SK-N-SH treated with all-trans-retinoic acid at 6 μM for 48 hours (cell line): ENCODE data around the gene FANCI.
A peak's percentile ranks its signal among the peaks of the same experiment; 100 is the strongest.
"Not testable (repeated sequence)": the region's sequence is repeated elsewhere in the genome, so short reads cannot be mapped to it uniquely, and the experiment has no call there.

ENCODE experiments used
- ATAC-seq: fragments of 200-7000 bp; cut with Tn5 transposase; 3 replicates; pipeline ENCODE4 v1.9.1; 2020; ENCODE audit warnings: mild to moderate bottlenecking, moderate library complexity
- ARNTL ChIP-seq: fragments of 450-650 bp; formaldehyde crosslinking; IDR thresholded peaks from 2 replicates; pipeline ENCODE4 v1.5.0; 2020; ENCODE audit warnings: low read depth, mild to moderate bottlenecking, moderate library complexity, borderline replicate concordance
- CREB5 ChIP-seq: fragments of 250-450 bp; sonication (Bioruptor Pico); IDR thresholded peaks from 2 replicates; pipeline ENCODE4 v1.5.1; 2020; ENCODE audit warnings: low read depth, mild to moderate bottlenecking, moderate library complexity
- CSDC2 ChIP-seq: fragments of 250-450 bp; sonication (Bioruptor Pico); IDR thresholded peaks from 2 replicates; pipeline ENCODE4 v1.5.0; 2020; ENCODE audit warnings: mild to moderate bottlenecking, moderate library complexity
- CSRNP3 ChIP-seq: fragments of 250-450 bp; sonication (Bioruptor Pico); IDR thresholded peaks from 2 replicates; pipeline ENCODE4 v1.5.1; 2021; ENCODE audit warnings: mild to moderate bottlenecking, moderate library complexity
- ESRRG ChIP-seq: fragments of 250-450 bp; sonication (Bioruptor Pico); IDR thresholded peaks from 2 replicates; pipeline ENCODE4 v1.6.1; 2021; ENCODE audit warnings: mild to moderate bottlenecking
- ISL1 ChIP-seq: fragments of 250-450 bp; sonication (Bioruptor Pico); IDR thresholded peaks from 2 replicates; pipeline ENCODE4 v2.1.2; 2022; ENCODE audit warnings: mild to moderate bottlenecking, moderate library complexity
- PPARA ChIP-seq: fragments of 250-450 bp; sonication (Bioruptor Pico); IDR thresholded peaks from 2 replicates; pipeline ENCODE4 v1.5.0; 2020; ENCODE audit warnings: mild to moderate bottlenecking, borderline replicate concordance
- RARB ChIP-seq: fragments of 250-450 bp; sonication (Bioruptor Pico); IDR thresholded peaks from 2 replicates; pipeline ENCODE4 v1.8.0; 2021; ENCODE audit warnings: mild to moderate bottlenecking, moderate library complexity
- SNAI2 ChIP-seq: fragments of 250-450 bp; sonication (Bioruptor Pico); IDR thresholded peaks from 2 replicates; pipeline ENCODE4 v1.5.0; 2020; ENCODE audit warnings: mild to moderate bottlenecking, moderate library complexity
- TCF4 ChIP-seq: fragments of 250-450 bp; sonication (Bioruptor Pico); IDR thresholded peaks from 2 replicates; pipeline ENCODE4 v1.8.0; 2021; ENCODE audit warnings: mild to moderate bottlenecking, moderate library complexity, borderline replicate concordance
- TOX ChIP-seq: fragments of 250-450 bp; sonication (Bioruptor Pico); IDR thresholded peaks from 2 replicates; pipeline ENCODE4 v1.8.0; 2021; ENCODE audit warnings: mild to moderate bottlenecking, moderate library complexity, borderline replicate concordance
- ZC3H10 ChIP-seq: fragments of 250-450 bp; sonication (Bioruptor Pico); IDR thresholded peaks from 2 replicates; pipeline ENCODE4 v1.5.1; 2021; ENCODE audit warnings: mild to moderate bottlenecking, moderate library complexity
- ZFP3 ChIP-seq: fragments of 250-450 bp; sonication (Bioruptor Pico); IDR thresholded peaks from 2 replicates; pipeline ENCODE4 v1.5.0; 2020; ENCODE audit warnings: mild to moderate bottlenecking, moderate library complexity
- ZFP30 ChIP-seq: fragments of 450-650 bp; formaldehyde crosslinking; IDR thresholded peaks from 2 replicates; pipeline ENCODE4 v1.5.0; 2022; ENCODE audit warnings: mild to moderate bottlenecking, moderate library complexity
- ZNF565 ChIP-seq: fragments of 450-650 bp; formaldehyde crosslinking; conservative IDR thresholded peaks from 2 replicates; pipeline ENCODE4 v1.5.0; 2020; ENCODE audit warnings: low read depth, mild to moderate bottlenecking, moderate library complexity
- ZNF70 ChIP-seq: fragments of 450-650 bp; formaldehyde crosslinking; IDR thresholded peaks from 2 replicates; pipeline ENCODE4 v1.5.0; 2020; ENCODE audit warnings: mild to moderate bottlenecking, moderate library complexity
- TF ChIP-seq, protein P1 (sequence below): fragments of 250-450 bp; sonication (Bioruptor Pico); IDR thresholded peaks from 2 replicates; pipeline ENCODE4 v1.5.0; 2020; ENCODE audit warnings: mild to moderate bottlenecking, moderate library complexity
- TF ChIP-seq, protein P2 (sequence below): fragments of 250-450 bp; sonication (Bioruptor Pico); IDR thresholded peaks from 2 replicates; pipeline ENCODE4 v1.8.0; 2020; ENCODE audit warnings: mild to moderate bottlenecking, moderate library complexity, borderline replicate concordance

FANCI gene

GRCh38 chr15:89227425-89227824 lies 16.4 kb upstream of the FANCI start:
- TF ChIP-seq TCF4 (CRISPR knock-in tag) (no peak), ESRRG (no peak), RARB (CRISPR knock-in tag) (no peak), CREB5 (CRISPR knock-in tag) (no peak), PPARA (CRISPR knock-in tag) (no peak), ZC3H10 (CRISPR knock-in tag) (no peak), ARNTL (CRISPR knock-in tag) (no peak)
- TF ChIP-seq, protein P1, sequence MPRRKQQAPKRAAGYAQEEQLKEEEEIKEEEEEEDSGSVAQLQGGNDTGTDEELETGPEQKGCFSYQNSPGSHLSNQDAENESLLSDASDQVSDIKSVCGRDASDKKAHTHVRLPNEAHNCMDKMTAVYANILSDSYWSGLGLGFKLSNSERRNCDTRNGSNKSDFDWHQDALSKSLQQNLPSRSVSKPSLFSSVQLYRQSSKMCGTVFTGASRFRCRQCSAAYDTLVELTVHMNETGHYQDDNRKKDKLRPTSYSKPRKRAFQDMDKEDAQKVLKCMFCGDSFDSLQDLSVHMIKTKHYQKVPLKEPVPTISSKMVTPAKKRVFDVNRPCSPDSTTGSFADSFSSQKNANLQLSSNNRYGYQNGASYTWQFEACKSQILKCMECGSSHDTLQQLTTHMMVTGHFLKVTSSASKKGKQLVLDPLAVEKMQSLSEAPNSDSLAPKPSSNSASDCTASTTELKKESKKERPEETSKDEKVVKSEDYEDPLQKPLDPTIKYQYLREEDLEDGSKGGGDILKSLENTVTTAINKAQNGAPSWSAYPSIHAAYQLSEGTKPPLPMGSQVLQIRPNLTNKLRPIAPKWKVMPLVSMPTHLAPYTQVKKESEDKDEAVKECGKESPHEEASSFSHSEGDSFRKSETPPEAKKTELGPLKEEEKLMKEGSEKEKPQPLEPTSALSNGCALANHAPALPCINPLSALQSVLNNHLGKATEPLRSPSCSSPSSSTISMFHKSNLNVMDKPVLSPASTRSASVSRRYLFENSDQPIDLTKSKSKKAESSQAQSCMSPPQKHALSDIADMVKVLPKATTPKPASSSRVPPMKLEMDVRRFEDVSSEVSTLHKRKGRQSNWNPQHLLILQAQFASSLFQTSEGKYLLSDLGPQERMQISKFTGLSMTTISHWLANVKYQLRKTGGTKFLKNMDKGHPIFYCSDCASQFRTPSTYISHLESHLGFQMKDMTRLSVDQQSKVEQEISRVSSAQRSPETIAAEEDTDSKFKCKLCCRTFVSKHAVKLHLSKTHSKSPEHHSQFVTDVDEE (CRISPR knock-in tag), result no peak
- TF ChIP-seq, all 23 proteins: peak for 0
- no peak for ATAC-seq

- ATAC-seq, result no peak
- TF ChIP-seq SNAI2, result no peak
- no peak for TF ChIP-seq ZFP30
- TF ChIP-seq RARB (CRISPR knock-in tag), result no peak
- no peak for TF ChIP-seq TOX
- TF ChIP-seq CSDC2, result no peak
Observed at GRCh38 chr15:89230277-89230676, 13.5 kb upstream of the FANCI start.

DNA sequence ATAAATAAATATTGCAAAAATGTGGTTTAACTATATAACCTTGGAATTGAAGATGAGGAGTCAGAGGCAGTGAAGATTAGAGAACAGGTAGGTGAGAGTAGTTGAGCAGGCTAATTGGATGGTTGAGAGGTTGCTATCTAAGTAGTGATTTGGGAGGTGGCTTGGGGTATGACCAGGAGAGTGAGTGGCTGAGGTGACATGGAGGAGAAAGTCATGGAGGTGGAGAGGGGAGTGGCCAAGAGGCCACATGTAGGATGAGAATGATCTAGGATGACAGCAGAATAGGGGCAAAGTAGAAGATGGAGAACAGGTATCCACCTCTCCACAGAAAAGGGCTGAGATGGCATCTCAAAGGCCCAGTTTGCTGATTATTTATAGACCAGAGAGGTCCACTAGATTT lies 11.9 kb upstream of the FANCI start:
- ATAC-seq, result no peak
- TF ChIP-seq ZNF70 (CRISPR knock-in tag) (no peak), ESRRG (no peak), RARB (CRISPR knock-in tag) (no peak), CSRNP3 (no peak), PPARA (CRISPR knock-in tag) (no peak), SNAI2 (no peak)

DNA sequence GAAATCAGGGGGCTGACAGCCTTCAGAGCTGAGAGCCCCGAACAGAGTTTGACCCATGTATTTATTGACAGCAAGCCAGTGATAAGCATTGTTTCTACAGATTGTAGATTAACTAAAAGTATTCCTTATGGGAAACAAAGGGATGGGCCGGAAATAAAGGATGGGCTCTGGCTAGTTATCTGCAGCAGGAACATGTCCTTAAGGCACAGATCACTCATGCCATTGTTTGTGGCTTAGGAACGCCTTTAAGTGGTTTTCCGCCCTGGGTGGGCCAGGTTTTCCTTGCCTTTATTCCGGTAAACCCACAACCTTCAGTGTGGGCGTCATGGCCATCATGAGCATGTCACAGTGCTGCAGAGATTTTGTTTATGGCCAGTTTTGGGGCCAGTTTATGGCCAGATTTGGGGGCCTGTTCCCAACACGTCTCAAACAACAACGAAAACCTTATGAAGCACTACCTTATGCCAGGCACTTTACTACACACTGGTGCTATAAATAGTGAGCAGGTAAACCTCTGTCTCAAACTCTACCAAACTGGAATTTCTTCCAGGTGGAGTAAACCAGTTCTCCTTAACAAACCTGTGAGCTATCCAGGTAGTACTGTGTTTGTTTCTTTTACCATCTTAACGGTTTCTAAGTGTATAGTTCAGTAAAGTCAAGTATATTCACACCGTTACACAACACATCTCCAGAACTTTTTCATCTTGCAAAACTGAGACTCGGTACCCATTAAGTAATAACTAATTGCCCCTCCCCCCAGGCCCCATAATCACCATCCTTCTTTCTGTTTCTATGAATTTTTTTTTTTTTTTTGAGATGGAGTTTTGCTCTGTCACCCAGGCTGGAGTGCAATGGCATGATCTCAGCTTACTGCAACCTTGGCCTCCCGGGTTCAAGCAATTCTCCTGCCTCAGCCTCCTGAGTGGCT lies 3.6 kb upstream of the FANCI start:
- not testable (repeated sequence) for ATAC-seq

- TF ChIP-seq ZC3H10 (CRISPR knock-in tag) (no peak), SNAI2 (no peak), ZFP3 (CRISPR knock-in tag) (no peak), ZNF70 (CRISPR knock-in tag) (no peak), CREB5 (CRISPR knock-in tag) (no peak)
- TF ChIP-seq, all 23 proteins: peak for 0
- no peak for ATAC-seq
Observed at GRCh38 chr15:89243046-89243690, 611 bp upstream of the FANCI start.

GRCh38 chr15:89244574-89244903 lies 760 bp downstream of the FANCI start:
- ATAC-seq, result peak; percentile 59
- TF ChIP-seq ZFP30 (no peak), ZNF70 (CRISPR knock-in tag) (no peak), CREB5 (CRISPR knock-in tag) (no peak), RARB (CRISPR knock-in tag) (no peak), ISL1 (CRISPR knock-in tag) (no peak), SNAI2 (no peak), CSRNP3 (no peak), TOX (no peak), ZNF565 (no peak), ESRRG (no peak), CSDC2 (no peak)
- TF ChIP-seq, protein P2, sequence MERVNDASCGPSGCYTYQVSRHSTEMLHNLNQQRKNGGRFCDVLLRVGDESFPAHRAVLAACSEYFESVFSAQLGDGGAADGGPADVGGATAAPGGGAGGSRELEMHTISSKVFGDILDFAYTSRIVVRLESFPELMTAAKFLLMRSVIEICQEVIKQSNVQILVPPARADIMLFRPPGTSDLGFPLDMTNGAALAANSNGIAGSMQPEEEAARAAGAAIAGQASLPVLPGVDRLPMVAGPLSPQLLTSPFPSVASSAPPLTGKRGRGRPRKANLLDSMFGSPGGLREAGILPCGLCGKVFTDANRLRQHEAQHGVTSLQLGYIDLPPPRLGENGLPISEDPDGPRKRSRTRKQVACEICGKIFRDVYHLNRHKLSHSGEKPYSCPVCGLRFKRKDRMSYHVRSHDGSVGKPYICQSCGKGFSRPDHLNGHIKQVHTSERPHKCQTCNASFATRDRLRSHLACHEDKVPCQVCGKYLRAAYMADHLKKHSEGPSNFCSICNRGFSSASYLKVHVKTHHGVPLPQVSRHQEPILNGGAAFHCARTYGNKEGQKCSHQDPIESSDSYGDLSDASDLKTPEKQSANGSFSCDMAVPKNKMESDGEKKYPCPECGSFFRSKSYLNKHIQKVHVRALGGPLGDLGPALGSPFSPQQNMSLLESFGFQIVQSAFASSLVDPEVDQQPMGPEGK (CRISPR knock-in tag), result no peak
